ENCODE data around the gene RAD18.

The RAD18 gene

DNA sequence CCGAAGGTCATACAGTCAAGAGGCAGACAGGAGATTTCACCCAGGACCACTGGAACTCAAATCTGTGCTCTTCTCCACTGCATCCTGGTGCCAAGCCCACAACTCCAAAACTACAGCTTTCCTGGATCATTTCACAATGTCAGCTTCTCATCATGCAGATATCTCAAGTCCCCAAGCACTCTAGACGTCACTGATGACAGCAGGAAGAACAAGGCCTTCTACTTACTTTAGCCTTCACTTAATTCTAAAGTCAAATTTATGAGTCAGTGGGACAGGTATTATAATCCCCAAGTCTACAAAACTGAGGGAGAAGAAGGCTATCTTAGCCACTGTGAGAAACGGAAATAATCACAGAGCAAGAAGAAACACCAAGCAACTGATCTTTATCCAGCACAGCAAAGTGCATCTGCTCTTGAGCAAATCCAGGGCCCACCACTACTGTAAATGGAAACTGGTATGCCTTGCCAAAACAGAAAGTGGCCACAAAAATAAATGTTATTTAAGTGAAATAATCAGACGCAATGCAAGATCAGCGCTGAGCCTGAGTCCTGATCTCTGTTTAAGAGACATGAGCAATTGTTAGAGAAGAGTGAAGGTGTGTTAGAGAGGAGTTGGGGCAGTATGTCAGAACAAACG lies 928 bp downstream of the RAD18 start:
- DNase-seq, result no peak

DNA sequence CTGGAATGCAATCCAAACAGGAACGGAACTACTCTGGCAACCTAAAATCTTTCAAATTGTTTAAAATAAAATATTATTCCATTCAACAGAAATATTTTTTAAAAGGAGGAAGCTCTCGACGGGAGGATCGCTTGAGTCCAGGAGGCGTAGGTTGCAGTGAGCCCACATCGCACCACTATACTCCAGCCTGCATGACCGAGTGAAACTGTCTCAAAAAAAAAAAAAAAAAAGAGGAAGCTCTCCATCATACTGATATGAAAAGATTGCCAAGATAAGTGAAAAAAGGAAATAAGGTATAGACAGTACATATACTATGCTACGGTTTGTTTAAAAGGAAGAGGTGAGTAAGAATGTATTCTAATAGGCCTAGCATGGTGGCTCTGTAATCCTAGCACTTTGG lies 3.6 kb downstream of the RAD18 start:
- no peak for DNase-seq

DNA sequence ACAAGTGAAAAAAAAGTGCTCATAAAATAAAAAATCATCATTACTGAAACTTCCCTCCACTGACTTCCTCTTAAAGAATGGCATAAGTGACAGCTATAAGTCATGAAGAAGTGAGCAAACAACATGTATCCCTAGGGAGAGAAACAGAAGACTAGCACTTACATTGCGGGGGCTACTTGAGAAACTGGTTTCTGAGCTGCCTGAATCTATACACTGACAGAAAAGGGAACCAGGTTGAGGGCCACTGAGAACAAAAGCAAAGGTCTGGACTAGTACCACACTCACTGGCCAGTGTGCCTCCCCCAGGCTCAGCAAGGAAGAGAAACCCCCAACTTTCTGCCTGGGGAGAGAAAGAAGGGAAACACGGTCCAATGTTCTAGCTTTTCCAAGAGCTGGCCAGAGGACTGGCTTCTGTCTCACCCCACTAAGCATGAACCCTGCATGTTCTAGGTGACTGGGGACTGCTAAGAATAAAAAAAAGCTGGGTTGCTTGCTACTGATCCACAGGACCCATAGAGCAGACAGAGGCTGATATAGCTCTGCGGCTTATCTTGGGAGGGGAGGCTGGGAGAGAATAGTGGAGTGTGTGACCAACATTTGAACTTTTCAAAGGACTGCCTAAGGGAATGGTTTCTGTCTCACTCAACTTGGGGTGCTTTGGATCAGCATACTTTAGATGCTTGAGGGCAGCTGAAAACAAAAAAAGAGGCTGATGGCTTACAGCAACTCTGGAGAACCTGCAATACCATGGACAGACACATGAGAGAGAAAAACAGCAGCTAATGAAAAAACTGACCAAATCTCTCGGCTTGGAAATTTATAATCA lies 8.1 kb downstream of the RAD18 start:
- no peak for DNase-seq

DNA sequence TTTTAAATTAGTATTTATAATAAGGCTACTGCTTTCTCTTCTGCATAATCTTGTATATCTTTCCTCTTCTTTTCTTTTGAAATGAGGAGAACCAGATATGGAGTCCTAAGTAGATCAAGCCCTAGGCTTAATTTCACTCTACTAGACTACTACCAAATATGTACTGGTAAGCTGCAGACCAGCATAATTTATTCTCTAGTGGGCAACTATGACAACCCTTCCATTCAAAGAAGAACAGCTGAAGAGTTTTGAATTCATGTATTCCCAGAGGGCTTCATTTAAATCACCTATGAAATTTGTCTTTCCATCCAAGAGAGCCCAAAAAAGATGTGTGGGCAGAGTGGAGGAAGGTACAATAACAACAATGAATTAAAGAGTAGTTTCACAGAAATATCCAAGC lies 10.0 kb downstream of the RAD18 start:
- no peak for DNase-seq

DNA sequence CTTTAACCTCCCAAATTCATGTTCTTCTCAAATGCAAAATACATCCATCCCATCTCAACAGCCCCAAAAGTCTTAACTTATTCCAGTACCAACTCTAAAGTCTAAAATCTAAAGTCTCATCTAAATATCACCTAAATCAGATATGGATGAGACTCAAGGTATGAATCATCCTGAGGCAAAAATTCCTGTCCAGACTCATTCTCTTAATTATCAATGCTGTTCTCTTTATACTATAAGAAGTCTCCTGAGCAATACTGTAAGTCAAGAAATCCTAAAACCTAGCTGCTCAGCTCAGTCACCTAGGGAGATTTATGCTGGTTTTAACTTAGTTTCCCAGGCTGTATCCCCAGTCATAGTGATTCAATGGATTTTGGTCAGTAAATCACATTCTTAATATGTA lies 11.1 kb downstream of the RAD18 start:
- no peak for DNase-seq

DNA sequence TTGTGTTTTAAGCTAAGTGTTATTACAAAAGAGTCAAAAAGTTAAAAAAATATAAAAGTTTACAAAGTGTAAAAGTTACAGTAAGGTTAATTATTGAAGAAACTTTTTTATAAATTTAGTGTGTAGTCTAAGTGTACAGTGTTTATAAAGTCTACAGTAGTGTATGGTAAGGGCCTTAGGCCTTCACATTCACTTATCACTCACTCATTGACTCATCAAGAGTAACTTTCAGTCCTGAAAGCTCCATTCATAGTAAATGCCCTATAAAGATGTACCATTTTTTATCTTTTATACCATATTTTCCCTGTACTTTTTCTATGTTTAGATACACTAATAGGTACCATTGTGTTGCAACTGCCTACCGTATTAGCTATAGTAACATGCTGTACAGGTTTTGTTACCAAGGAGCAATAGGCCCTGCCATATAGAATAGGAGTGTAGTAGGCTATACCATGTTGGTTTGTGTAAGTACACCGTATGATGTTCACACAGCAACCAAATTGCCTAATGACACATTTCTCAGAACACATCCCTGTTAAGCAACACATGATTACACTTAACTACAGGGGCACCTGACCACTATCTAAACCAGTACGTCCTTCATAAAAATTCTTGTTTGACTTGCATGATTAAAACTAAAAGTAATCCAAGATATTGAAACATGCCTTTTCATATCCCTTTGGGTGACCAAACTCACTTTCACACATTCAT lies 17.2 kb downstream of the RAD18 start:
- no peak for DNase-seq

DNA sequence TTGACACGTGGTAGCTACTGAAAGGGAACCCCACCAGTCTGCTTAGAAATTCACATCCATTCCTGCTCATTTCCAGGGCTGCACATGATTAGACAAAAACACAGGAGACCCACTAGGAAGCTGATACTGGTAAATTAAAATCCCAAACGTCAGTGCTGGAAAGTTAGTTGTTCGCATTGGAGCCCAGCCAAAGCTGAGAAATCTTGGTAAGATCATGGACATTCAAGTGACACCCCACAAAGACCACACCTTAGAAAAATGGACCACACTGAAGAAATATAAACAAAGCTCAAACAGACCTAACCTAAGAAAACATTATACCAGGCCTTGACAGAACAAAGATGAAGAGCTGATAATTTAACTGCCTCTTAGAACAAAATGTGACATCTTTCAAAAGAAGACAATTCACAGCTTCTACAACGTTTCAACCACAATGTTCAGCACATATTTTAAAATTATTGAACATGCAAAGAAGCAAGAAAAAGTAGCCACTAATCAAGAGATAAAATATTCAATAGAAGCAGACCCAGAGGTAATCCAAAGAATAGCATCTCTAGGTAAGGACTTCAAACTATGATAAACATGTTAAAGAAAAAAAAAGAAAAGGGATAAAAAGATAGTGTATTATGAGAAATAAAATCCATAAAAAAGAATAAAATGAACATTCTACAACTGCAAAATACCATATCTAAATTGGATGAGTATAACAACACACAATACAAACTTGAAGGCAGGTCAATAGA lies 20.4 kb downstream of the RAD18 start:
- DNase-seq, result no peak

DNA sequence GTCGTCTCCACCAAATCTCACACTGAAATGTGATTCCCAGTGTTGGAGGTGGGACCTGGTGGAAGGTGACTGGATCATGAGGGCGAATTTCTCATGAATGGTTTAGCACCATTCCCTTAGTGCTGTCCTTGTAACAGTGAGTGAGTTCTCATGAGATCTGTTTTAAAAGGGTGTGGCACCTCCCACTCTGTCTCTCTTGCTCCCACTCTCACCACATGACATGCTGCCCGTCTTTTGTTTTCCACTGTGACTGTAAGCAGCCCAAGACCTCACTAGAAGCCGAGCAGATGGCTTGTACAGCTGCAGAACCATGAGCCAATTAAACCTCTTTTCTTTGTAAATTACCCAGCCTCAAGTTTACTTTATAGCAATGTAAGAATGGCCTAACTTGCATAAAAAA lies 21.2 kb downstream of the RAD18 start:
- DNase-seq, result no peak

DNA sequence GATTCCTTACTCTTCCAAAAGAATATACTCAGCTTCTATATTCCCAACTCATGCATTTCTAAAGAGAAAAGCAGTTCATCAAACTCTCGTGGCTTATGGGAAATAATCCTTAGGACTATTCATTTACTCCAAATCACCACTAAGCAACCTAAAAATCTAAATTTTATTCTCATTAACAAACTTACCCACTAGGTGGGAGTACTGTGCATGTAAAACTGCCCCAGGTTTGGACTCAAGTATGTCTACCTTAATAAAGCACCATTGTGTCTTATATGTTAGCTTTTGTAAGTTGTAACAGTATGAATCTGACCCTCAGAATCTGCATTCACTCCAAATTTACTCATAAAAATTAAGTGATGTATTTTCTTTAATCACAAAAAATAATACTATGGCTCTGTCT lies 25.3 kb downstream of the RAD18 start:
- no peak for DNase-seq

DNA sequence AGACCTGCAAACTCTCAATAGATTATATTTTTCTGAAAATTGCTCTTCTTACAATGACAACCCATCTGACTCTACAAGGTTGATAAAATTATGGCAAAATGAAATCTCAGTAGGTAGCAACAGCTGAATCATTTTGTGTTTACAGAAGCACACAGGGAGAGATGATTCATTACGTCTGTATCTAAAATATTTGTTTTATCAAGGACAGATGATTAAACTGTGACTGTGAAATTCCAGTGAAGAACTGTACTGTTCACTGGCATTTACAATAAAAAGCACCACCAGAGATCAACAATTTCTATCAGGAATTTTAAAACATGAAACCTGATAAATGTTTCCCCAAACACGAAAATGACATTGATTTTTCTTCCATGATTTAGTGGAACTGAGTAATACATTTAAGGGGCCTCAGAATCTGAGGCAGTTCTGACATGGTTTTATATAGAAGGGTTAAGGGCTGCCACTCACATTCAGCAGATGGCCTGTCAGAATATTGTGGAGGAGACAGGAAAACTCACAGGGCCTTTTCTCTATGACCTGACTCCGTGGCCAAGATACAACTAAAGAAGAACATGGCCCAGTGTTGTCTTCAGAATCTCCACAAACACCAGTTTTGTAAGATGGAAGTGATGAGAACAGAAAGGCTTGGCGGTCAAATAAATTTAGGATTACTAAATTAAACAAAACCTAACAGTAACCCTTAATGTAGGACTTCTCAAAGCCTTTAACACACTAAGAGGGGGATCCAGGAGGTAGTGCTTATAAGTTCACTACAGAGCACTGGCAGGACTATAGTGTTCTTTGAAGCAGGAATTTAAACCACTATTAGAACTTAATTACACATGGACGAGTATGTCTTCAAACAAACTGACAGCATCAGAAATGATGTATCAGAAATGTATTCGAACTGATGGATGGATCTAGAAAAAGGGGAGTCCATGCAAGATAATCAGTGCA lies 25.9 kb downstream of the RAD18 start:
- no peak for DNase-seq

DNA sequence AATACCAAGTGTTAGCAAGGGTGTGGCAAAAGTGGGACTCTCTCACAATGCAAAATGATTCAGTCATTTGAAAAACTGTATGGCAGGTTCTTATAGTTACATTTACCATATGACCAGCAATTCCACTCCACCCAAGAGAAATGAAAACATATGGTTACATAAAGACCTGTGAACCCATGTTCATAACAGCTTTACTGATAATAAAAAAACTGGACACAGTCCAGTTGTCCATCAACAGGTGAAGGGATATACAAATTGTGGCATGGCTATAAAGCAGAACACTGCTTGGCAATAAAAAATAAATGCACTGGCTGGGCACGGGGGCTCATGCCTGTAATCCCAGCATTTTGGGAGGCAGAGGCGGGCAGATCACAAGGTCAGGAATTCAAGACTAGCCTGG lies 30.8 kb downstream of the RAD18 start:
- DNase-seq, result no peak

DNA sequence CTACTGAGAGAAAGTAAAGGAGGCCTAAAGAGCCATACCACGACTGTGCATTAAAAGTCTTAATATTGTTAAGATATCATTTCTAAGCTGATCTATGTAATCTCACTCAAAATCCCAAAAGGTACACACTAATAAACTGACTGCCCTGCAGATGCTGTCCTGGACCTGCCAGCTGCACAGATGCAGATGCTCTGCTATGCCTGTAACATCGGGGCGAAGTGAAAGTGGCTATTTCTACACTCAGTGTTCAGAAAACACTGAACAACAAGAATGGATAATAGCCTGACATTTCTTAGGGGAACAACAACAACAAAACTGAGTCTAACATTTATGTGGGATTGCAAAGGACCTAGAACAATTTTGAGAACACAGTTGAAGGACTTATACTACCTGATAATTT lies 31.9 kb downstream of the RAD18 start:
- no peak for DNase-seq

DNA sequence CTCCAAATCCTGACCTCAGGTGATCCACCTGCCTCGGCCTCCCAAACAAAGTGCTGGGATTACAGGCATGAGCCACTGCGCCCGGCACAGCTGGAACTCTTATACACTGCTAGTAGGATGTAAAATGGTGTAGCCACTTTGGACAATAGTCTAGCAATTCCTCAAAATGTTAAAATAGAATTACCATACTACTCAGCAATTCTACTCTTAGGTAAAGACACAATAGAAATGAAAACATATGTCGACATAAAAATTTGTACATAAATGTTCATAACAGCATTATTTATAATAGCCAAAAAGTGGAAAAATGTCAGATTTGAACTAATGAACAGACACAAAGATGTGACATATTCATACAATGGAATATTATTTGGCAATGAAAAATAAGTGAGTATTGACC lies 33.4 kb downstream of the RAD18 start:
- DNase-seq, result no peak

DNA sequence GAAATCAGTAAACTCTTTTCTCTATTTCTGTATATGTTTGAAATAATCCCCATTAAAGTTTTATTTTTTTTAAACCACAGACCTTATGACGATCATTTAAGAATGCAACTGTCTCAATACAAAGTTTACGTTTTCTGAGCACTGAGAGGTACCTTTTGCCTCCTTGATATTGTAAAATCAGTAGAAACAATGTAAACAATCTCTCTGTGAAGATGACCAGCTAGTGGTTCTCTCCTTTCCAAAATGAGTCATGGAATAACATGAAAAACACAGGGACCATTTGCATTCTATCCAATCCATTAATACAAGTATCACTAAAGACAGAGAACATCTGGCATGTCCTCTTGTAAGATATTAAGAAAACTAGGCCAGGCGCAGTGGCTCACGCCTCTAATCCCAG lies 48.8 kb downstream of the RAD18 start:
- no peak for DNase-seq

DNA sequence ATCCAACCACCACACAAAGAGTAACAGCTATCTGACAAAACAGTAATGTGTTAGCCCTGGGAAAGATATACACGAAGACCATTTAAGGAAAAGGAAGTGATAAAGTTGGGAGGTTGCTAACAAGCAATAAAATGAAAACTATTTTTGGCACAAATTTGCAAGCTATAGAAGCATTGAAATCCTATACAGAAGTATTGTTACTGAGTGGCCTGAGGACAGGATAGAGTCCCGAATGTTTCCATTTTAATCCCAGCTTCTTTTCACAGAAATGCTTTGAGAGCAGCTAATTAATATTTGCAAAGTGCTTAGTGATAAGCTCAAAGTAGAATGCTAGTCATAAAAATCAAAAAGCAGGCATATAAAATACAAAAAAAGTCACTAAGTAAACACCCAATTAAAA lies 51.5 kb downstream of the RAD18 start:
- no peak for DNase-seq

DNA sequence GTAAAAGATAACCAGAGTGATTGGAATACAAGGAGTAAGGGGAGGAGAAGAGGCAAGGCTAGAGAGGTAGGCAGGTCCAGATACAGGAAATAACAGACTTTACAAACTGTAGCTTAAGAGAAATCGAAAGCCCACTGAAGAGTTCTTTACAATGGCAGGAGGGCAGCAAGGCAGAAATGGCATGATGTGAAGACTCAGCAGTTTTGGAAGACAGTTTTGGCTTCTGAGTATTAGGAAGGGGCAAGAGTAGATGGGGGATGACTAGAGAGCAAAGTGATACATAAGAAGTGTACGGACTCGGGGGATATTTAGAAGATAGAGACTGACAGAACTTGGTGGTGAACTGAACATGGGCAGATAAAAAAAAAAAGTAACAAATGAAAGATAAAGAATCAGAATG lies 54.1 kb downstream of the RAD18 start:
- no peak for DNase-seq

DNA sequence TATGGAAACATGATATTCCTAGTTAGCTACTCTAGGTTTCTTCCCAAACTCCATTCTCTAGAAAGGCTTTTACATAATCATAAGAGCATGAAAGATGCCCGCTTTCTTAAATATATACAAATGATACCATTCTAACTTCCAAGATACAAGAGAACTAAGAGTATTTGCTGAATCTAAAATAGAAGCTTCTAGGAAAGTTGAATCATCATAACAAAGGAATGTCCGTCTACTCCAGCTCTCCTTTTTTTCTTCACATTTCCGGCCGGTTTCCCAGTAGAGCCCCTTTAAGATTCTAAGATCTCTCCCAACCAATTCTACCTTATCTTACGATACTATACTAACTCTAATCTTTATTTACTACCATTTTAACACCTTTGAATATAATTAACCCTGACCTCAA lies 60.1 kb downstream of the RAD18 start:
- DNase-seq, result no peak

DNA sequence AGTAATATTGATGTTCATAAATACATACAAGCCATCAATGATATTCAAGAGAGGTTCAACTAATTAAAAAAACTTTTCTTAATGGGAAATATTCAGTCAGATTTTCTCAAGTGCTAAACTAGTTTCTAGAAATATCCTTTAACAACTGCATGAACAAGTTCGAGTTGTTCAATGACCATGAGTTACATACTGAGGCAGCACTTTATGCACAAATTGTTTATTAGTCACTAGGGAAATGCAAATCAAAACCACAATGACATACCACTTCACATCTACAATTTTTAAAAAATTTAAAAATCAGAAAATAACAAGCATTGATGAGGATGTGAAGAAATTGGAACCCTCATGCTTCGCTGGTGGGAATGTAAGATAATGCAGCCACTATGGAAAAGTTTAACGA lies 62.4 kb downstream of the RAD18 start:
- no peak for DNase-seq

DNA sequence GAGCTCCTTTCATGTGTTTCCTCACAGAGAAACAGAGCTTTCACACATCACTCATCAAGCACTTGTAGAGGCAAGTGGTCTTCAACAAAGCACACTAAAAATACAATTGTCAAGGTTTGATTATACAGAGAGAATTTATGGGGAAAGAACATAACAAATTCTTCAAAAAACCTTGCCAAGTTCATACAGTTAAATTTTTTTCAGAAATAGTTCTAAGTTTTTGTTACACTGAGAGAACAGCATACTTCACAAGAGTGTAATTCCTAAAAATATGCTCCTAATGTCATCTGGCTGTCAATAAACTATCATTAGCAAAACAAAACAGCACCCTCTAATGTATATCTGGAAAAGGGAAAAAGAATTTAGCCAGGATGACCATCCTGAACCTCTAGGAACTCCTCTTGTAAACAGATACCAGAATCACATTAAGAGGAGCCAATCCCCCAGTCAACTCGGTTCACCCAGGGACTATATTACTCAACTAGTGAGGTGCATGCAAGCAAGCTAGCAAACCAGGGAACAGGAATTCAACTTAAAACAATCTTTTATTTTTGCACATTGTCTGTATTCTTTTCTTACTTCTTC lies 63.3 kb downstream of the RAD18 start:
- no peak for DNase-seq

DNA sequence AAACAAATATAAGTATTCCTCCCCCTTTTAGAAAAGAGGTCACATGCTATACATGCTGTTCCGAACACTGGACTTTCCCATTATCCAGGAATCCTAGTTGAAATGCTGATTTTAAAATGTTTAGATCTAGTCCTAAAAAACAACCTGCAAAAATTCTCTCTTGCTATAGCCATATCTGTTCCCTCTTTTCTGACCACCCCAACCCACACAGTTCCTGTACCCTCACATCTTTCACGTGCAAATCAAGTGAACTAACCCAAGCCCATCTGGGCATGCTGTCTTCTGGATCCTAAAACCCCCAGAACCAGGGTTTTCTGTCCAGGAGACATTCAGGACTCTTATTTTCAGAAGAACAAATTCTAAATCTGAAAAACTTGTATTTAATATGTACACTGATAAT lies 67.4 kb downstream of the RAD18 start:
- no peak for DNase-seq

DNA sequence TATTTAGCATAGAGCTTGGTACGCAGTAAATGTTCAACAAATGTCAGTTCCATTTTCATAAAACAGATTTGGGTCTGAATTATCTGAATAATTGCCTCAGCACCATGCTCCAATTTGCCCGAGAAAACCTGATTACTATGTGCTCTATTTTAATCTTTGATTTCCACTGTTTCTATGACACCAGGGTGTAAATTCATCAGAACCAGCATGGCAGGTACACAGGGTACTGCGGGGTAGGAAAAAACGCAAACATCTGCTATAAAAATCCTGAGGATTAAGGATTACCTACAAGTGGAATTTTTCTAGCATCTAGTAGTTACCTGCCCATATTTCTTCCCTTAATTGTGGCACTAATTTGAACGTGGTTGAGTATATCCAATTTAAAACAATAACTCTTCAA lies 70.3 kb downstream of the RAD18 start:
- no peak for DNase-seq

DNA sequence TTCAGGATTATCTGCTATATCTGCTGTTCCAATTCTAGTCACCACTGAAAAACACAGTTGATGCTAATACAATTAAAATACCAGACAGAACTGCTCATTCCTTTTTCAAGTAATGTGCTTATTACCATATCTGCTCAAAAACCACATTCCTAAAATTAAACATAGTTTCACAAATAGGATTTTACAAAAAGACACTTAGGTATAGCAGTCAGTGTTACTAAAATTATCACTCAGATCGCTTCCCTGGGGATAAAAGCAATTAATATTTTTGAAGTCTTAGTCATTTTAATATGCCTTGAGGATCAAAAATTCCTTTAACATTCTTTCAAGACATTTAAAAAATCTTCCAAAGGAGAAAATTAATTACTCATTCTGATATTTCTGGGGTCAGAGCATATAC lies 71.5 kb downstream of the RAD18 start:
- no peak for DNase-seq
